ENCODE measurements around the gene SGK1. TPM values are rescaled to one million over a fixed set of nuclear protein-coding genes. Genes with fewer than 3 reads are reported as not detected.
A peak's percentile ranks its signal among the peaks of the same experiment; 100 is the strongest.
"Not testable (repeated sequence)": the region's sequence is repeated elsewhere in the genome, so short reads cannot be mapped to it uniquely, and the experiment has no call there.

Gene SGK1
- total RNA-seq, 1 donor from 2014 or later, result 37.5 TPM

GRCh38 chr6:134204031-134204430, 113.9 kb downstream of the SGK1 start:
- DNase-seq (no peak), ATAC-seq (no peak)
- intact Hi-C loops (cut with micrococcal nuclease), result no loop called here

GRCh38 chr6:134201716-134202115, 116.2 kb downstream of the SGK1 start:
- no peak for DNase-seq
- no peak for ATAC-seq
- intact Hi-C loops (cut with micrococcal nuclease), result no loop called here

- ATAC-seq (no peak), DNase-seq (no peak)
- intact Hi-C loops (cut with micrococcal nuclease), result no loop called here
These were observed 117.9 kb downstream of the SGK1 start for GRCh38 chr6:134199848-134200606.

GRCh38 chr6:134198093-134198492, 119.8 kb downstream of the SGK1 start:
- intact Hi-C loops (cut with micrococcal nuclease), result no loop called here
- DNase-seq (no peak), ATAC-seq (no peak)

GRCh38 chr6:134197685-134198084, 120.2 kb downstream of the SGK1 start:
- intact Hi-C loops (cut with micrococcal nuclease); DNase-seq; ATAC-seq: not testable (repeated sequence)

GRCh38 chr6:134196568-134197193, 121.2 kb downstream of the SGK1 start:
- DNase-seq (no peak), ATAC-seq (no peak)
- intact Hi-C loops (cut with micrococcal nuclease), result no loop called here

- DNase-seq, result no peak
- intact Hi-C loops (cut with micrococcal nuclease), result no loop called here
- ATAC-seq, result no peak
These were observed 121.9 kb downstream of the SGK1 start for GRCh38 chr6:134195985-134196384.

GRCh38 chr6:134195164-134195906, 122.6 kb downstream of the SGK1 start:
- no peak for DNase-seq
- no peak for ATAC-seq
- intact Hi-C loops (cut with micrococcal nuclease), result no loop called here

GRCh38 chr6:134193536-134194498, 124.1 kb downstream of the SGK1 start:
- DNase-seq (no peak), ATAC-seq (no peak)
- intact Hi-C loops (cut with micrococcal nuclease), result no loop called here

GRCh38 chr6:134192609-134193008, 125.3 kb downstream of the SGK1 start:
- DNase-seq; ATAC-seq; intact Hi-C loops (cut with micrococcal nuclease): not testable (repeated sequence)

GRCh38 chr6:134190883-134191282, 127.0 kb downstream of the SGK1 start:
- DNase-seq, result no peak
- peak; percentile 55 for ATAC-seq
- intact Hi-C loops (cut with micrococcal nuclease), result no loop called here

GRCh38 chr6:134187751-134188150, 130.2 kb downstream of the SGK1 start:
- DNase-seq (no peak), ATAC-seq (no peak)
- intact Hi-C loops (cut with micrococcal nuclease), result no loop called here

GRCh38 chr6:134187154-134187553, 130.8 kb downstream of the SGK1 start:
- DNase-seq (no peak), ATAC-seq (no peak)
- intact Hi-C loops (cut with micrococcal nuclease), result no loop called here

GRCh38 chr6:134186355-134186754, 131.6 kb downstream of the SGK1 start:
- ATAC-seq, result no peak

GRCh38 chr6:134185277-134185676, 132.6 kb downstream of the SGK1 start:
- intact Hi-C loops (cut with micrococcal nuclease), result no loop called here
- peak; percentile 90 for ATAC-seq
- no peak for DNase-seq

More at GRCh38 chr6:134186355-134186754, 131.6 kb downstream of the SGK1 start:
- intact Hi-C loops (cut with micrococcal nuclease), result no loop called here
- no peak for DNase-seq

- ATAC-seq (no peak), DNase-seq (no peak)
- intact Hi-C loops (cut with micrococcal nuclease), result no loop called here
These were observed 134.1 kb downstream of the SGK1 start for GRCh38 chr6:134183844-134184243.

- ATAC-seq (no peak), DNase-seq (no peak)
- intact Hi-C loops (cut with micrococcal nuclease), result no loop called here
These were observed 135.4 kb downstream of the SGK1 start for GRCh38 chr6:134182528-134182927.

- intact Hi-C loops (cut with micrococcal nuclease); ATAC-seq: not testable (repeated sequence)
These were observed 136.2 kb downstream of the SGK1 start for GRCh38 chr6:134181726-134182125.

GRCh38 chr6:134181251-134181650, 136.7 kb downstream of the SGK1 start:
- intact Hi-C loops (cut with micrococcal nuclease); DNase-seq; ATAC-seq: not testable (repeated sequence)

More at GRCh38 chr6:134181726-134182125, 136.2 kb downstream of the SGK1 start:
- DNase-seq, result not testable (repeated sequence)

All from left ventricle myocardium superior (tissue), 1 donor.